OCI-LY1 (cell line): ENCODE measurements around the gene AMOT.

ENCODE experiments used
- CTCF ChIP-seq: fragments of 200-600 bp; sonication (generic), shearing (Covaris generic); IDR thresholded peaks from 2 replicates; pipeline ENCODE4 v1.5.1; 2017; ENCODE audit warnings: mild to moderate bottlenecking, antibody characterized with exemption, low read length, moderate library complexity, mixed read lengths
- EZH2 ChIP-seq: fragments of 200-600 bp; sonication (generic), shearing (Covaris generic); IDR thresholded peaks from 2 replicates; pipeline ENCODE4 v1.8.0; 2017; ENCODE audit warnings: borderline replicate concordance, mixed run types, mild to moderate bottlenecking, antibody characterized with exemption, low read length, moderate library complexity, mixed read lengths

GRCh38 chrX:112799425-112799824, 41.2 kb downstream of the AMOT start:
- TF ChIP-seq EZH2 (no peak), CTCF (no peak)
